GF-D8 (cell line): ENCODE data around the gene IGSF9.
"Not testable (repeated sequence)": the region's sequence is repeated elsewhere in the genome, so short reads cannot be mapped to it uniquely, and the experiment has no call there.

Experiments used
- DNase-seq: peaks from one replicate; lab custom pipeline; 2025; lab: John Stamatoyannopoulos, UW

IGSF9 gene

GRCh38 chr1:159920202-159920601 lies 25.2 kb downstream of the IGSF9 start:
- no peak for DNase-seq

- no peak for DNase-seq
These were observed 26.1 kb downstream of the IGSF9 start for GRCh38 chr1:159919236-159919865.

- DNase-seq: no peak
These were observed 26.8 kb downstream of the IGSF9 start for GRCh38 chr1:159918352-159919200.

- peak; percentile 34 for DNase-seq
These were observed 27.7 kb downstream of the IGSF9 start for GRCh38 chr1:159917533-159918351.

GRCh38 chr1:159916242-159917051 lies 29.0 kb downstream of the IGSF9 start:
- DNase-seq: no peak

GRCh38 chr1:159915571-159916241 lies 29.7 kb downstream of the IGSF9 start:
- DNase-seq: no peak

- DNase-seq: no peak
These were observed 31.0 kb downstream of the IGSF9 start for GRCh38 chr1:159914252-159915018.

- DNase-seq: no peak
These were observed 31.8 kb downstream of the IGSF9 start for GRCh38 chr1:159913451-159914192.

- peak; percentile 68 for DNase-seq
These were observed 33.9 kb downstream of the IGSF9 start for GRCh38 chr1:159911326-159912070.

GRCh38 chr1:159908031-159908940 lies 37.1 kb downstream of the IGSF9 start:
- DNase-seq: no peak

GRCh38 chr1:159906960-159907359 lies 38.5 kb downstream of the IGSF9 start:
- no peak for DNase-seq

- not testable (repeated sequence) for DNase-seq
These were observed 41.4 kb downstream of the IGSF9 start for GRCh38 chr1:159904036-159904435.

GRCh38 chr1:159902541-159902940 lies 42.9 kb downstream of the IGSF9 start:
- DNase-seq: no peak

- DNase-seq: no peak
These were observed 44.6 kb downstream of the IGSF9 start for GRCh38 chr1:159900755-159901360.

- DNase-seq: no peak
These were observed 45.2 kb downstream of the IGSF9 start, which contains the start of gene CFAP45 for GRCh38 chr1:159900086-159900680. Gene CFAP45 (minus strand): TSS chr1:159900165. CDS start chr1:159900098, 67 bp downstream.

- not testable (repeated sequence) for DNase-seq
These were observed 45.8 kb downstream of the IGSF9 start for GRCh38 chr1:159899634-159900033.

GRCh38 chr1:159898527-159898926 lies 46.9 kb downstream of the IGSF9 start:
- DNase-seq: peak; percentile 12
